ENCODE results near the gene MCF2L.

DNA sequence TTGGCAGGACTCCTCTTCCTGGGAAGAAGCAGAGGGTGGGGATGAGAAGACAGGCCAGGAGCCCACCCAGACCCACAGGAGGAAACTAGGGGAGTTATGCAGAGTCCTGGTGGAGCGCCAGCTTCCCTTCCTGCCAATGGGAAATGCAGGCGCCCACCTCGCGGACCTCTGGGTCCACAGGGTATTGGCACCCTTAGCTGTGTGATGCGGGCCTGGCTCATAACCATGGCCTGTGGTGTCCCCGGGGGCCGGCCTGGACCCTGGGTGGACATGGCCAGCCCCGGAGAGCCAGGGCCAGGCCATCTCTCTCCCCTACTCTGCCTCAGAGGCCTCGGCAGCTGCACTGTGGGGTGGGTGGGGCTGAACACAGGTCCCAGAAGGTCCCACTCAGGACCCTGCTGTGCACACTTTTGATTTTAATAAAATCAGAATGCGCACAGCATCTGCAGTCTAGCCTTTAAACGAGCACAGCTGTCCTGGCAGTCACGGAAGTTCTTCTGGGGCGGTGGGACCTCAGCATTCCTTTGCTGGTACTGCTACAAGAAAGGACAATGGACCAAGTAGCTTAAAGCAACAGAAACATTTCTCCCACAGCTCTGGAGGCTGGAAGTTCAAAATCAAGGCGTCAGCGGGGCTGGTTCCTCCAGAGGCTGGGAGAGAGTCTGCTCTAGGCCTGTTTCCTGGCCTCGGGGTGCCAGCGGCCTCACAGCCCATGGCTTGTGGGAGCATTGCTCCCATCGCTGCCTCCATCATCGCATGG lies 155.4 kb downstream of the MCF2L start:
- TF ChIP-seq, protein P1, sequence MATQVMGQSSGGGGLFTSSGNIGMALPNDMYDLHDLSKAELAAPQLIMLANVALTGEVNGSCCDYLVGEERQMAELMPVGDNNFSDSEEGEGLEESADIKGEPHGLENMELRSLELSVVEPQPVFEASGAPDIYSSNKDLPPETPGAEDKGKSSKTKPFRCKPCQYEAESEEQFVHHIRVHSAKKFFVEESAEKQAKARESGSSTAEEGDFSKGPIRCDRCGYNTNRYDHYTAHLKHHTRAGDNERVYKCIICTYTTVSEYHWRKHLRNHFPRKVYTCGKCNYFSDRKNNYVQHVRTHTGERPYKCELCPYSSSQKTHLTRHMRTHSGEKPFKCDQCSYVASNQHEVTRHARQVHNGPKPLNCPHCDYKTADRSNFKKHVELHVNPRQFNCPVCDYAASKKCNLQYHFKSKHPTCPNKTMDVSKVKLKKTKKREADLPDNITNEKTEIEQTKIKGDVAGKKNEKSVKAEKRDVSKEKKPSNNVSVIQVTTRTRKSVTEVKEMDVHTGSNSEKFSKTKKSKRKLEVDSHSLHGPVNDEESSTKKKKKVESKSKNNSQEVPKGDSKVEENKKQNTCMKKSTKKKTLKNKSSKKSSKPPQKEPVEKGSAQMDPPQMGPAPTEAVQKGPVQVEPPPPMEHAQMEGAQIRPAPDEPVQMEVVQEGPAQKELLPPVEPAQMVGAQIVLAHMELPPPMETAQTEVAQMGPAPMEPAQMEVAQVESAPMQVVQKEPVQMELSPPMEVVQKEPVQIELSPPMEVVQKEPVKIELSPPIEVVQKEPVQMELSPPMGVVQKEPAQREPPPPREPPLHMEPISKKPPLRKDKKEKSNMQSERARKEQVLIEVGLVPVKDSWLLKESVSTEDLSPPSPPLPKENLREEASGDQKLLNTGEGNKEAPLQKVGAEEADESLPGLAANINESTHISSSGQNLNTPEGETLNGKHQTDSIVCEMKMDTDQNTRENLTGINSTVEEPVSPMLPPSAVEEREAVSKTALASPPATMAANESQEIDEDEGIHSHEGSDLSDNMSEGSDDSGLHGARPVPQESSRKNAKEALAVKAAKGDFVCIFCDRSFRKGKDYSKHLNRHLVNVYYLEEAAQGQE (IDR thresholded peaks at IDR 0.05; ENCODE audit: insufficient replicate concordance, low read depth) = no peak
- TF ChIP-seq, protein P2, sequence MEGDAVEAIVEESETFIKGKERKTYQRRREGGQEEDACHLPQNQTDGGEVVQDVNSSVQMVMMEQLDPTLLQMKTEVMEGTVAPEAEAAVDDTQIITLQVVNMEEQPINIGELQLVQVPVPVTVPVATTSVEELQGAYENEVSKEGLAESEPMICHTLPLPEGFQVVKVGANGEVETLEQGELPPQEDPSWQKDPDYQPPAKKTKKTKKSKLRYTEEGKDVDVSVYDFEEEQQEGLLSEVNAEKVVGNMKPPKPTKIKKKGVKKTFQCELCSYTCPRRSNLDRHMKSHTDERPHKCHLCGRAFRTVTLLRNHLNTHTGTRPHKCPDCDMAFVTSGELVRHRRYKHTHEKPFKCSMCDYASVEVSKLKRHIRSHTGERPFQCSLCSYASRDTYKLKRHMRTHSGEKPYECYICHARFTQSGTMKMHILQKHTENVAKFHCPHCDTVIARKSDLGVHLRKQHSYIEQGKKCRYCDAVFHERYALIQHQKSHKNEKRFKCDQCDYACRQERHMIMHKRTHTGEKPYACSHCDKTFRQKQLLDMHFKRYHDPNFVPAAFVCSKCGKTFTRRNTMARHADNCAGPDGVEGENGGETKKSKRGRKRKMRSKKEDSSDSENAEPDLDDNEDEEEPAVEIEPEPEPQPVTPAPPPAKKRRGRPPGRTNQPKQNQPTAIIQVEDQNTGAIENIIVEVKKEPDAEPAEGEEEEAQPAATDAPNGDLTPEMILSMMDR (IDR thresholded peaks at IDR 0.05; ENCODE audit: insufficient read depth, low read length) = no peak
- no peak for TF ChIP-seq POLR2AphosphoS5 (IDR thresholded peaks at IDR 0.05; ENCODE audit: low read depth)

All from HL-60 (cell line).